Measurements from ENCODE around the gene EYS.

GRCh38 chr6:64221776-64222175 is 1485.2 kb downstream of the EYS start:
- TF ChIP-seq, protein P1, sequence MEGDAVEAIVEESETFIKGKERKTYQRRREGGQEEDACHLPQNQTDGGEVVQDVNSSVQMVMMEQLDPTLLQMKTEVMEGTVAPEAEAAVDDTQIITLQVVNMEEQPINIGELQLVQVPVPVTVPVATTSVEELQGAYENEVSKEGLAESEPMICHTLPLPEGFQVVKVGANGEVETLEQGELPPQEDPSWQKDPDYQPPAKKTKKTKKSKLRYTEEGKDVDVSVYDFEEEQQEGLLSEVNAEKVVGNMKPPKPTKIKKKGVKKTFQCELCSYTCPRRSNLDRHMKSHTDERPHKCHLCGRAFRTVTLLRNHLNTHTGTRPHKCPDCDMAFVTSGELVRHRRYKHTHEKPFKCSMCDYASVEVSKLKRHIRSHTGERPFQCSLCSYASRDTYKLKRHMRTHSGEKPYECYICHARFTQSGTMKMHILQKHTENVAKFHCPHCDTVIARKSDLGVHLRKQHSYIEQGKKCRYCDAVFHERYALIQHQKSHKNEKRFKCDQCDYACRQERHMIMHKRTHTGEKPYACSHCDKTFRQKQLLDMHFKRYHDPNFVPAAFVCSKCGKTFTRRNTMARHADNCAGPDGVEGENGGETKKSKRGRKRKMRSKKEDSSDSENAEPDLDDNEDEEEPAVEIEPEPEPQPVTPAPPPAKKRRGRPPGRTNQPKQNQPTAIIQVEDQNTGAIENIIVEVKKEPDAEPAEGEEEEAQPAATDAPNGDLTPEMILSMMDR (IDR thresholded peaks at IDR 0.05), result no peak
- no peak for TF ChIP-seq POLR2AphosphoS5 (IDR thresholded peaks at IDR 0.05)
